GM19372 (cell line): Measurements from ENCODE around the gene NCAN.

Experiments used
- ATAC-seq: cut with Tn5 transposase; IDR thresholded peaks from one replicate; pipeline ENCODE4 v1.9.1; 2021; ENCODE audit warnings: mild to moderate bottlenecking, low read depth, moderate library complexity; ENCODE audit not compliant: unreplicated experiment

The NCAN gene

DNA sequence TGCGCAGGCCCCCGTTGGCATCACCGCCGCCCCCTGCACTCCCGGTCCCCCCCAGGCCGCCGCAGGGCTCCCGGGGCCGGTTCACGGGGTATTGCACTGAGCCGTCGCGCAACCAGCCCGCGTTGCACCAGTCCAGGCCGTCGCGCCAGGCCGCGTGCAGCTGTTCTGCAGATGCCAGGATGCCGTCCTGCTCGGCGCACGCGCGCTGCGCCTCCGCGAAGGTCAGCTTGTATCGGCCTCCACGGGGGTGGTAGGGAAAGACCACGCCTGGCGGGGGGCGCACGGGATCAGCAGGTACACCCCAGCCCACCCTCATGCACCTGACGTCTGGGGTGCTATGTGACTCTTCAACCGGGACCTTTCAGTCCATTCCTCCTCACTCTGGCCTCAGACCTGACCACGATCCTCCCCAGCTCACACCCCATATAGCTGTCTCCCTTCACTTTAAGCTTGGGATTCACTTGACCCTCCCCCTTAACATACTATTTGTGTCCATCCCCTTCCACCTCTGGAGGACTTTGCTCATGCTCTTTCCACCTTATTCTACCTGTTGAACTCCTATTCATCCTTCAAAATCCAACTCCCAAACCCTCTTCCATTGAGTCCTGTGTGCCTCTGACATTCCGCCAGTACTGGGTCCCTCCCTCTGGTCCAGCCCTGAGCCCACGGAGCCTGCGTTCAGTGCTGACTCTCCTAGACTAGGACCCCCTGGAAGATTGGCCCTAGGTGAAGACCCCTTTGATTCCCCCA is 47.0 kb downstream of the NCAN start:
- ATAC-seq, result no peak

DNA sequence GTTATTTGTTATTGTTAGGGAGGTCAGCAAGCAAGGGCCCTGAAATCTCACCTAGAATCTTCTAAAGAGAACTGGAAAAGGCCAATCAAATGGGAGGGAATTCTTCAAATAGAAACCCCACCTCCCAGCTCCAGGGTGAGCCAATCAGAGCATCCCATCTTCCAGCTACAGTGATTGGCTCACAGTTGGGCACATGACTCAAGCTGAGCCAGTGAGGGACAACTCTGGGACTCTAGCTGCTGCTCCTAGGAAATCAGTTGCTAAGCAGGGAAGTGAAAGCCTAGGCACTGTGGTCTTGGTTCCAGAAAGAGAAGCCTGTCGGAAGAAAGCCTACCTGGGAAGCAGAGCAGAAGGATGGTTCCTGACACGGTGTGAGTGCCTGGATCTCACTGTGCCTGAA is 48.0 kb downstream of the NCAN start:
- no peak for ATAC-seq

DNA sequence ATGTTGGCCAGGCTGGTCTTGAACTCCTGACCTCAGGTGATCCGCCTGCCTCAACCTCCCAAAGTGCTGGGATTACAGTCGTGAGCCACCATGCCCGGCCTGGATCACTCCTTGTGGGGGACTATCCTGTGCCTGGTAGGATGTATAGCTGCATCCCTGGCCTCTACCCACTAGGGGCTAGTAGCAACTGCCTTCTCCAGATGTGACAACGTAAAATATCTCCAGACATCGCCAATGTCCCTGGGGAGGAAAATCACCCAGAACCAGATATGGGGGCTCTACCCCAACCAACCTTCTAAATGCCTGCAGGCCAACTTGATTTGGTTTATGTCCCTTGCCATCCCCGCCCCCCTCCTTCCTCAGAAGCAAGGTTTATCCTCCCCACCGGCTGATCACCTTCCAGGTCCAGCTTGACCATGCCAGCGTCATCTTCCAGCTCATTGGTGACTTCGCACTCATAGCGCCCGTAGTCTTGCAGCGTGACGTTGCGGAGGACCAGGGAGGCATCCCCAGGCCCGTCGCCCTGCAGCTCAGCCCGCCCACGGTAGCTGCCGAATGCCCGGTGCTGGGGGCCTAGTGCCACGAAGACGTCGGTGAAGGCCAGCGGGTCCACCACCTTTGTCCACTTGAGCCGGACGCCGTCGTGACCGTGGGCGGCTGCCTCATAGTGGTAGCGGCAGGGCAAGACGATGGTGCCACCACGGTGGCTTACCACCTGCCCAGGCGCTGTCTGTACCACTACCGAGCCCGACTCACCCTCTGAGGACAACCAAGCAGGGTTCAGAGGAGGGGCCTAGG is 48.9 kb downstream of the NCAN start:
- ATAC-seq, result no peak

DNA sequence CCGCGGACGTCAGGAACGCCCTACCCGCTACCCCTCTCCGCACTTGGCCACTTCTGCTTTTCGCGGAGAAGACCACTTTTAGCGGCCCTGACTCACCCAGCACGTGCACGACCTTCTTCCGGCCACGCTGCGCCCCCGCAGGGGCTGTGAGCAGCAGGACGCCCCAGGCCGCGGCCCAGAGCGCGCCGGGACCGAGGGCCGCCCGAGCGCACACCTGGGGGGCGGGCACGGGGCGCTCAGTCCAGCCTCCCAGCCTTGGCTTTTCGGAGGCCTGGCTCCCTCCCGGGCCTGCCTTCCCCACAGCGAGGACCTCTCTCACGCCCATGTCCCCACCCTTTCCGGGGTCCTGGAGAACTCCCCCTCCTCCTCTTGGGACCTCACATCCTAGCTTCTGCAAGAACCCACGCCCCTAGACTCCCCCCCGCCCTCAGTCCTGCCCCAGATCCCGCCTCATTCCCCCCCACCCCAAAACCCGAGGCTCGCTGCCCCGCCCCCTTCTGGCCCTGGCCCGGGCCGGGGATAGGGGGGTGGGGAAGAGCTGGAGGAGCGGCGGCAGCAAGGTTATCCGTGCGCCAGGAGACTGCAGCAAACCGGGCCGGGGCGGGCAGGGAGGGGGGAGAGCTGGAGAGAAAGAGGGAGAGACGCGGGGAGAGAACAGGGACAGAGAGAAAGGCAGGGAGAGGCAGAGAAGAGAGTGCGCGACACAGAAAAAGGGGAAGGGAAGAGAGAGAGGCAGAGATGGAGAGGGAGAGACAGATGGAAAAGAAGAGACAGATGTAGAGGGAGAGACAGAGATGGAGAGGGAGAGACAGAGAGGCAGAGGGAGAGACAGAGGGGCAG is 49.8 kb downstream of the NCAN start:
- no peak for ATAC-seq

DNA sequence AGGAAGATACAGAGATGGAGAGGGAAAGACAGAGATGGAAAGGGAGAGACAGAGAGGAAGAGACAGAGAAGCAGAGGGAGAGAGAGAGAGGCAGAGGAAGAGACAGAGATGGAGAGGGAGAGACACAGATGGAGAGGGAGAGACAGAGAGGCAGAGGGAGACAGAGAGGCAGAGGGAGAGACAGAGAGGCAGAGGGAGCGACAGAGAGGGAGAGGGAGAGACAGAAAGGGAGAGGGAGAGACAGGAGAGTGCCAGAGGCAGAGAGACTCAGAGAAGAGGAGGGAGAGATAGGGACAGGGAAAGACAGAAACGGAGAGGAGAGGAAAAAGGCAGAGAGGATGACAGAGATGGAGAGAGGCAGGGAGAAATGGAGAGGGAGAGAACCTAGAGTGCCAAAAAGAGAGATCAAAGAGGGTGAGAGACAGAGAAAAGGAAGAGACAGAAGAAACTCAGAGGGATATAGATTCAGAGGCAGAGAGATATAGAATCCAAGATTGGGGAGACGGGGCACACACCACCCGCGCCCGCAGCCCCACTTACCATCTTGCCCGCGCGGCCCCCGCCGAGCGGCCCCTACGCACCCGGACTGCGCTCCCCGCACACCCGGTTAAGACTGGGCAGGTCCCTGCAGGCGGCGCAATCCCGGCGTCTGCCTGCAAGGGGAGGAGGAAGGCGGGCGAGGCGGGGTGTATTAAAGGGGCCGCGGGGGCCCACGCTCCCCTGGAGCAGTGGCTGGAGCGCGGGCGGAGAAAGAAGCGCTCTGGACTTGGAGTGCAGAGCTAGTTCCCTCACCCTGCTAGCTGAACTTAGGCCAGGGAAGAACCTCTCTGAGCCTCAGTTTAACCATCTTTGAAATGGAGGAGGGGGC is 50.7 kb downstream of the NCAN start:
- no peak for ATAC-seq

DNA sequence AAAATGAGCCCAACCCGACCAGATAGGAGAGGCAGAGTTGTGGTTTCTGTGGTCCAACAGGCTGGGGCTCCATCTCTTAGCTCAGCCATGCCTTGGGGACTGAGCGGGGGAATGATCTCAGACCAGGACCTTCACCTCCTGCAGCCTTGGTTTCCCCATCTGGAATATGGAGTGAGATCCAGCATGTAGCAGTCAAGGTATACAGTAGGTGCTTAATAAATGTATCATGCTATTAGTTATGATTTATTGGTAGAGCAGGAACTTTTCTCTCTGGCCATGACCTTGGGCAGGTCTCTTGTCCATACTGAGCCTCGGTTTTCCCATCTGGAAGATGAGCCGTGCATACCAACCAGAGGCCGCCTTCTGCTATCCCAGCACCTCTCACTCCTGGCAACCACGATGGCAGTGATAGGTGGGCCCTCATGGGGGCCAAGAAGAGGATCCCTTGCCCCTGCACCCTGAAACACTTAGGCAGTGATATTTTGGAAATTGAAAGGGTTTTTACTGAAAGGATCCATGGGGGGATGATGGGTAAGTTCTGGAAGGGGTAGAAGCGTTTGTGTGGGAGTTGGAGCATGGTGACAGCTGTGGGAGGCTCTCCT is 52.2 kb downstream of the NCAN start:
- ATAC-seq, result no peak

DNA sequence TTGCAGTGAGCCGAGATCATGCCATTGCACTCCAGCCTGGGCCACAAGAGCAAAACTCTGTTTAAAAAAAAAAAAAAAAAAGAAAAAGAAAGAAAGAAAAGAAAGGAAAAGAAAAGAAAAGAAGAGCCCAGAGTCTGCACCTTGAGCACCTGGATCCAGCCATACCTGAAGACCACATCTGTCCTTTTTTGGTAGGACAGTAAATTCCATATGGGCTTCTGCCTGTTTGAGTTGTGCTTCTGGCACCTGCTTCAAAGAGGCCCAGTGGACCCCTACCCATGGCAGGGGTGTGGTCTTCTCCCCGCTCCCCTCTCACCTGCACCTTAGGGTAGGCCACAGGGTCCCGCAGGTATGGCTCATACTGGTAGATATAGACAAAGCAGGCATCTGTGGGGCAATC is 55.5 kb downstream of the NCAN start:
- ATAC-seq, result no peak

DNA sequence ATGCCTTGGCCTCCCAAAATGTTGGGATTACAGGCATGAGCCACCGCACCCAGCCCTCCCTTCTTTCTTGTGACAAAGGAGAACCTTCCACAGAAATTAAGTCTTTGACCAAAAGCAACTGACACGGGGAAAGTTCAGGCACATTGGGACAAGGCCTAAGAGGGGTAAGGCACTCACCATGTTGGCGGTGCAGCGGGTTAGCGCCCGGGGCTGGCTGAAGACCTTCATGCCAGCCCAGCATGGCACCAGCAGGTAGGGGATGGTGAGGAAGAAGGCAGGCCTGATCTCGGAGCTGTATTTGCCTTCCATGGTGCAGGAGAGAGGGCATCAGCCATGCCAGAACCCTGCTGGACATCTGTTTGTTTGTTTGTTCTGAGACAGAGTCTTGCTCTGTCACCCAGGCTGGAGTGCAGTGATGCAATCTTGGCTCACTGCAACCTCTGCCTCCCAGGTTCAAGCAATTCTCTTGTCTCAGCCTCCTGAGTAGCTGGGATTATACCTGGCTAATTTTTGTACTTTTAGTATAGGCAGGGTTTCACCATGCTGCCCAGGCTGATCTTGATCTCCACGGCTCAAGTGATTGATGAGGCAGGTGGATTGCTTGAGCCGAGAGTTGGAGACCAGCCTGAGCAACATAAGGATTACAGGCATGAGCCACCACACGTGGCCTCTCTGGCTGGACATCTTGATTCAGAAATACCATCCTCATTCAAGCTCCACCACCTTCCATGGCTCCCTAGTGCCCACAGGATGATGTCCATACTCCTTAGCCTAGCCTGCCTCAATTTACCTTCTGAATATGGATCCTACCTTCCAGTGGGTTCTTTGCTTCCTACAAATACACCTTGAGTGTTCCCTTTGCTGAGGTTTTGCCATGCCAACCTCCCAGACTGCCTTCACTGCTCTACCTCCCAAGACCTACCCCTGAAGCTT is 57.0 kb downstream of the NCAN start:
- ATAC-seq, result no peak

DNA sequence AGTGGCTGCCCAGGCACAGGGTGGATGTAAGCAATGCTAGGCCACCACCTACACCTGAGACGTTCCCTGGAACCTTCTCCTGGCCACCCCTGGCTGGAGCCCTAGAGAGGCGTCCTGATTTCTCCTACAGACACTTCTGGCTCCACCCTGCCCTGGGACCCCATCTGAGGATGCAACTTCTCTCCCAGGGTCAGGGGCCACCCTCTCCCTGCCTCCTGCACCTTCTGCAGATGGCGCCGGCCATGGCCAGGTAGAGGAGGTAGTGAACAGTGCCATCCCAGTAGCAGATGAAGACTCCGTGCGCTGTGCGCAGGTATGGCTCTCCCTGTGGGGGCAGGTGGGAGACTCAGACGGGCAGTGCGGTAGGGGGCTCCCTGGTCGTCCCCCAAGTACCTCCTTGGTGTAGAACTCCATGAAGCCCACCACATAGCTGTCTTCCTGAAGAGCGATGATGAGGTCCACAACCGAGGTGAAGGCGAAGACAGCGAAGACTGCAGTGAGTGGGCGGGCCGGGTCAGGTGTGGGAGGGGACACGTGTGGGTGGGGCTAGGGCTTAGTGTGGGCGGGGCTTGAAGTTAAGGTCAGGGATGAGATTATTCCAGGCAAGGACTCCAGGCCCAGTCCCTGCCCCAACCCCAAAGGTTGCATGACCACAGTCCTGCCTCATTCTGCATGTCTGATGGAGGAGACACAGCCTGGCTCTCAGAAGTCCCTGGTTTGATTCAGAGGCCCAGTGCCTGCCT is 58.4 kb downstream of the NCAN start:
- ATAC-seq, result no peak

DNA sequence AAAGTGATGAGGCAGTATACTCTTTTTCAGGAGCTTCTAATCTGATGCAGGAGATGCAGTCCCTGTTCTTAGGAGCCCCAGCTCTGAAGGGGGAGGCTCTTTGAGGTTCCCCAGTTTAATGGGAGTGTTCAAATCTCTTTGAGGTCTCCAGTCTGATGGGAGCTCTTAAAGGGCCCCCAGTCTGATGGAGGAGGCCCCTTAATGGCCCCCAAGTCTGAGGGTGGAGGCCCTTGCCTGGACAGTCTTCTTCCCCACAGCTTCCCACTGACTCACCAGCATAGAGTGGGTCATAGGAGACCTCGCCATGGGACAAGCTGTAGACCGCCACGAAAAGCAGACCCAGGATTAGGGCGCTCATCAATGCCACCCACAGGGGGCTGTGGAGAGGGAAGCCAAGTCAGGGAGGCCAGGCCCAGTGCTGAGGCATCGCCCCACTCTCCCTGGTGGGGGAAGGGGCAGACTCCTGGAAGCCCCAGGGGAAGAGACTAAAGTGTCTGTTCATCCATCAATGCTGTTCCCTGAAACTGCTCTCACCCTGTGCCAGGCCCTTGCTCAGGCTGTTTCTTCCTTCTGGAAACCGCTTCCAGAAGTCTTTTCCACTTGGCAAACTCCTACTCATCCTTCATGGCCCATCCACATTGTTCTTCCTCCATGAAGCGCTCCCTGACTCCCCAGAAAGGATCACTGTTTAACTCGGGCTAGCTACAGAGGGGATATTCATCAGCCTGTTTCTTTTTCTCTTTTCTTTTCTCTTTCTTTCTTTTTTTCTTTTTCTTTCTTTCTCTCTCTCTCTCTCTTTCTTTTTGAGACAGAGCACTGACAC is 59.2 kb downstream of the NCAN start:
- no peak for ATAC-seq

DNA sequence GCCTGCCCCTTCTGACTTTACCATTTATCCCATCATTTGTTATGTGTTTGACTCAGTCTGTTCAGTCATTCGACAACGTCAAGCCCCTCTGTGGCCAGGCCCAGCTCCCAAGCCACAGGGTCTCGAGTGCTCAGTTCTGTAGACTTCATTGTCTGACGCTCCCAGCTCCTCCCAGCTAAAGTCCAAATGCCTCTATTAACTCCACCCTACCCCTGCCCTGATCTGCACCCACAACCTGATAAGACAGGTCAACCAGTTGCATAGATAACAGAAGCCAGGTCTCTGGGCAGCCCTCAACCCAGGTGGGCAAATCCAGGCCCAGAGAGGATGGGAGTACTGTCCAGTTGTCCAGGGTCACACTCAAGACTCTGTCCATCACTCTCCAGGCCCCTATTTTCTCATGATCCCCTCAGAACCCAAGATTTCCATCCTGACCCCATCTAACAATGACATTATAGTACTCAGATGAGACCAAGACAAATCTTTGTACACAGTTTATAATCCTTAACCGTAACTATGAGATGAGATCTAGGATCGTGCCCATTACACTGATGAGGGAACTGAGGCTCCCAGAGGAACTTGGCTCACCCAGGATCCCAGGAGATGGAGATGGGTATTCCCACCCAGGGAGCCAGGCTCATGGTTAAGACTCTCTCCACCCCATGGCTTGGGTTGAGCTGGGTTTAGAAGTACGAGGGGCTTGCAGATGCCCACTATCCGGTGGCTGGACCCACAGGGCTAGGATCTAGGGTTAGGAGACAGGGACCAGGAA is 60.3 kb downstream of the NCAN start:
- no peak for ATAC-seq

DNA sequence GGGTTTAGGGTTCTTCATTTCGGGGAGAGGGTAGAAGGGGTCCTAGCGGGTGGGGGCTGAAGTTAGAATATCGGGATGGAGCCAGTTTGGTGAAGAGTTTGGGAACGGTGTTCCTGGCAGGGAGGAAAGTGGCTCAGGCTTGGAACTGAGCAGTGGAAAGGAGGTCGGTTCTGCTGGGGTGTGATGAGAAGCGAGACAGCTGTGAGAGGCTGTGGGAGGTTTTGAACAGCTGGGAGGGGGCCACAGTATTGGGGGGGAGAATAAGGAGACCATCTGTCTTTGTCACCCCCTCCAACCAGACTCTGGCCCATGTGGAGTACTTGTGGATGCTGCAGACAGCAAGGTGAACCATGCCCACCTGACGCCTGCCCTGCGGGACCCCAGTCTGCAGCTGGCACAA is 62.4 kb downstream of the NCAN start:
- no peak for ATAC-seq

DNA sequence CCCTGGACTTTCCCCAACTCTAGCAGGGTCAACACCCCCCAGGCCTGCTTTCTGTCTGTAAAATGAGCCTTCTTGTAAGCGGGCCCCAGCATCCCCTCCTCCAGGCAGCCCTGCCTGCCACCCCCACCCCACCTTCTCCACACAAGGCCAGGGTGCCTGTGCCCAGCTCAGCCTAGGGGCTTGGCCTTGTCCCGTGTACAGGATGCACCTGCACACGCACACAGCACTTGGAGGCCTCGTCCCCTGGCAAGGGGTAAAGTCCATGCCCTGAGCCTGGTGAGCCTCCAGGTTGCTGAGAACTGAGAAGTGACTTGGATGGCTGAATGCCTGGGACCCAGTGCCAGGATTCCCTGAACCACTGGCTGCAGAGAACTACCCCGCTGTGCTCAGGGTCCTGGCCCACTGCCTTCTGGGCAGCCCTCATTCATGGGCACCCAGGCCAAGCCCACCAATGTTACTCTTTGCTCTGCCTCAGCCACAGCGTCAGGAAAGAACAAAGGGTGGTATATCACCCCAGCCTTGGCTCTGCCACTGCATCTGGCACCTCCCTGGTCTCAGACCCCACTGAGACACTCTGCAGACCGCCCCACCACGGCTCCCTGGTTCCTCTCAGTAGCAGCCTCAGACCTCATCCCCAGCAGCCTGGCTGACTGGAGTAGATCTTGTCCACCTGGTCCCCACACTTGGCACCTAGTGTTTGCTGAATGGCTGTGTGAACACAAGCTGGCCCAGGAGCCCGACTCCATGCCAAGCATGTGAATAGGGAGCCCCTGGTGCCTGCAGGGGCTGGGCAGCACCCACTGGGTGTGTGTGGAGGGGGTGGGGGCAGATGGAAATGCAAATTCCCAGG is 63.2 kb downstream of the NCAN start:
- ATAC-seq, result no peak

DNA sequence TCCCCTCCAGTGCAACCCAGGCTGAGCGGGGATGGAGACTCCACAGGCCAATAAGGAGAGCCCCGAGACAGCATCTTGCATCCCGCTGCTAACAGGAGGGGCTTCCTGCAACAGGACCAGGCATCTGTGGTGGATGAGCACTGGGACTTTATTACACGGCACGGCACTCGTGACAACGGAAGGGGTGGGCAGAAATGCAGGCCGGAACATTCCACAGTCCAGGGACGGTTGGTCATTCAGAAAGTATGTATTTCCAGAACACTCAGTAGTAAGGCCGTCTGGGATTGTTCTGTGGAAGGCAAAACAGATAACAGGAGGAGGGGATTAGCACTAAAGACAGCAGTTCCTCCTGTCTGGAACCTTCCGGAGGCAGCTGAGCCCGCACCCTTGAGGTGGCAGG is 64.6 kb downstream of the NCAN start:
- ATAC-seq, result no peak

DNA sequence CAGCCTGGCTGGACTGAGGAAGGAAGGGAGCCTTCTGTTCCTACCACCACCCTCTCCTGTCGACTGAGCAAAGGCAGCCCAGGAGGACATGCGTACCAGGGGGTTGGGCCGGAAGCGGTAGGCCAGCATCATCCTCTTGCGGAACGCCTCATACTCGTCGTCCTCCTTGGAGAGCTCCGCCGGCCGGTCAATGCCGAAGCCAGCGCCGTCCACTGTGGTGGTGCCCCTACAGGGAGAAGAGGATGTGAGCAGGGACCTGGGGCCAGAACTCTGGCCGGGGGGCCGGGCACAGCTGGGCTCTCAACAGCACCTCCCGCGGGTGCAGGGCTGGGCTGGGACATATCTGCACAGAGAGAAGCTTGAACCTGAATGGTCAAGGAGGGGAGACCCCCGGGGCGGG is 65.1 kb downstream of the NCAN start:
- ATAC-seq, result no peak

DNA sequence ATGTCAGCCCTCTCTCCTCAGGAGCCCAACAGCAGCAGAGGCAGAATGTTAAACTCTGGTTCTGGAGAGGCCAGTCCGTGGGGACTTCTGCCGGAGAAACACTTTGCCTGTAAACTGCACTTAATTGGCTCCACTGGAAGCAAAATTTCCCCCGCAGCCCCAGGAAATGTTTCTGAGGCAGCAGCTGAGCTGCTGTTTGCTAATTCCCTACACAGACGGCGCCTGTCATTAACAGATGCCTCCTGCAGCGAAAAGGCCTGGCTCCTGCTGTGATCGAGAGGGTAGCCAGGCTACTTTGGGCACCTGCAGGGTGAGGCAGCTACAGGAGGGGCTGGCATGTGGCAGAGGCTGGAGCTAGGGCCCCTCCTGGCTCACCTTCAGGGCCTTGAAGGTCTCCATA is 66.6 kb downstream of the NCAN start:
- no peak for ATAC-seq
